DND-41 (cell line): ENCODE measurements around the gene SCYGR6.

Source experiments
- ATAC-seq: fragments of 200-7000 bp; cut with Tn5 transposase; 3 replicates; pipeline ENCODE4 v1.9.1; 2021; ENCODE audit warnings: low read depth; ENCODE audit not compliant: insufficient read depth
- DNase-seq: peaks from one replicate; pipeline ENCODE4 v3.0.0-alpha.2; 2020
- H2AFZ ChIP-seq: 2 replicates; pipeline ENCODE4 v1.6.0; 2012; ENCODE audit warnings: low read depth, low read length
- H3K27ac ChIP-seq: 2 replicates; pipeline ENCODE4 v1.5.1; 2012; ENCODE audit warnings: low read length, inconsistent platforms
- H3K27me3 ChIP-seq: fragments of 200-600 bp; sonication (generic); 2 replicates; pipeline ENCODE4 v1.6.0; 2012; ENCODE audit warnings: low read length, mild to moderate bottlenecking, inconsistent platforms; ENCODE audit not compliant: insufficient read depth, poor library complexity
- H3K36me3 ChIP-seq: 2 replicates; pipeline ENCODE4 v1.5.1; 2012; ENCODE audit warnings: low read length, inconsistent platforms; ENCODE audit not compliant: insufficient read depth
- H3K4me1 ChIP-seq: 2 replicates; pipeline ENCODE4 v1.5.1; 2012; ENCODE audit warnings: mild to moderate bottlenecking, low read length; ENCODE audit not compliant: insufficient read depth
- H3K4me2 ChIP-seq: 2 replicates; pipeline ENCODE4 v1.6.0; 2012; ENCODE audit warnings: mild to moderate bottlenecking, moderate library complexity, low read length, inconsistent platforms; ENCODE audit not compliant: insufficient read depth
- H3K4me3 ChIP-seq, 2 experiments: fragments of 200-600 bp in 1 of 2; shearing (Covaris generic) in 1 of 2; 2 replicates each; pipeline ENCODE4 v1.5.1; 2012 to 2016; ENCODE audit warnings: inconsistent platforms in 2 of 2, low read length in 2 of 2, mild to moderate bottlenecking in 2 of 2, low read depth in 1 of 2, moderate library complexity in 1 of 2
- H3K79me2 ChIP-seq: 2 replicates; pipeline ENCODE4 v1.6.0; 2012; ENCODE audit warnings: low read length, inconsistent platforms; ENCODE audit not compliant: insufficient read depth
- H3K9ac ChIP-seq: 2 replicates; pipeline ENCODE4 v1.6.0; 2012; ENCODE audit warnings: low read depth, mild to moderate bottlenecking, inconsistent platforms, low read length, moderate library complexity
- H3K9me3 ChIP-seq: 2 replicates; pipeline ENCODE4 v1.5.1; 2012; ENCODE audit warnings: low read length, moderate library complexity, mild to moderate bottlenecking, inconsistent platforms; ENCODE audit not compliant: insufficient read depth, severe bottlenecking
- H4K20me1 ChIP-seq: 2 replicates; pipeline ENCODE4 v1.6.0; 2012; ENCODE audit warnings: low read length; ENCODE audit not compliant: insufficient read depth
- CTCF ChIP-seq: IDR thresholded peaks from 2 replicates; pipeline ENCODE4 v1.5.1; 2012; ENCODE audit warnings: borderline replicate concordance, low read length, moderate library complexity, mild to moderate bottlenecking; ENCODE audit not compliant: poor library complexity, severe bottlenecking; ENCODE audit errors: extremely low read depth
- EZH2 ChIP-seq: IDR thresholded peaks from 3 replicates; pipeline ENCODE4 v1.6.1; 2012; ENCODE audit warnings: borderline replicate concordance, low read depth, mild to moderate bottlenecking, moderate library complexity, low read length, inconsistent platforms; ENCODE audit not compliant: severe bottlenecking

The SCYGR6 gene

DNA sequence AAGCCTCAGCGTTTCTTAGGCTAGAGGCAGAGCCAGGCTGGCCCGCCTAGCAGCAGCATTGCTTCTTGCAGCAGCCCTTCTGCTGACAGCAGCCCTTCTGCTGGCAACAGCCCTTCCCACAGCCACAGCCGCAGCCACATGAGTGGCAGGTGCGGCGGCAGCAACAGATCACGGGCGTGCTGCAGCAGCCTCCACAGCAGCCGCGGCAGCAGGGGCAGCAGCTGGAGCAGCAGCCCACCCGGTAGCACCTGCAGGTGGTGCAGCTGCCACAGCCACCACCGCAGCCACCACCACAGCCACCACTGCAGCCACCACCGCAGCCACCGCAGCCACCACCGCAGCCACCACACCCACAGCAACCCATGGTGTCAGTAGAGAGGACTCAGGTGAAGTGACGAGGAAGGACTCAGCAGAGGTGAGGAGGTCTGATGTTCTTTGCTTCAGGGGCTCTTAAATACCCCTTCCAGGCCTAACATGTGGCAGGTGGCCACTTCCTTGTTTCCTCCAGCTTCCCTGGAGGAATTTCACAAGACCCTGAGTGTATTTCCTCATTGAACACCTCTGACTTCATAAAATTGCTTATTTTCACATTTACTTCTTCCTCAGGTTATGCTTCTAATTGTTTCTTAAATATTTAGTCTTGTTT lies at the start of gene SCYGR6:
TSS of gene SCYGR6 (minus strand) at position 364 of the 646 bp plus-strand sequence. CDS start at position 364, 0 bp downstream.
- TF ChIP-seq EZH2, result no peak
- no peak for TF ChIP-seq CTCF
- no peak for ATAC-seq

DNA sequence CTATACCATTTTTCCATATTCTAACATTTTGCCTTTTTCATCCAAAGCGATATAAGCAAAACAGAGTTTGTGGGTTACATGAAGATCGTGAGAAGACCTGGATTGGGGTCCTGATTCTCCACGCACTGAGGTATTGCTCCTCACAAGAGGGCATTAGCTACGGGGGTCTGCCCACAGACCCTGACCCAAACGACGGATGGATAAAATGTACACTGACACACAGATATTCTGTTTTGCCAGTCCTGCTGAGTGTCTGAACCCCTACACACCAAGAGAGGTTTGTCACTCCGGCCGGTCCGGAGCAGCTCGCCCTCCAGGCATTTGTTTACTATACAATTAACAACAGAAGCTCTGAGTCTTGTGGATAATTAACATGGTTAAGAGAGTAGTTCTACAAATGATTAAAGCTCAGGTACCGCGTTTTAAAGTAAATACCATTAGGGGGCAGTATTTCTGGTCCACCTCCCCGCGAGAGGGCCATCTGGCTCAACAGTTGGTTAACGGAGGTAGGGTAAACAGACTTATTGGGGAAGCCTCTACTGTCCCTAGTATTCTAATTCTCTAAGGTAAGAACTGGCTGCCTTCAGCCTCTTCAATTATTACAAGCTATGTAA lies 49.6 kb upstream of the SCYGR6 start:
- H3K27me3 ChIP-seq, result no peaks in the 10 kb centered on the region
- ATAC-seq (no peak), DNase-seq (no peak)
- no peak overlapping the region for H3K27ac ChIP-seq
- H3K9me3 ChIP-seq, result no peaks in the 10 kb centered on the region
- H3K4me1 ChIP-seq, result no peaks in the 10 kb centered on the region
- H3K4me2 ChIP-seq, result no peak overlapping the region
- H3K9ac ChIP-seq, result no peak overlapping the region
- TF ChIP-seq CTCF, result no peak
- TF ChIP-seq EZH2, result no peak
- no peaks in the 10 kb centered on the region for H4K20me1 ChIP-seq
- no peaks in the 10 kb centered on the region for H3K36me3 ChIP-seq
- no peaks in the 10 kb centered on the region for H3K79me2 ChIP-seq
- H3K4me3 ChIP-seq, result no peak overlapping the region
- H2AFZ ChIP-seq, result no peak overlapping the region

More for the DNA sequence above, at the start of gene SCYGR6:
- H3K4me2 ChIP-seq, result no peak within 1 kb of the TSS
- H3K9ac ChIP-seq, result no peak within 1 kb of the TSS
- H3K36me3 ChIP-seq, result no peaks in the 10 kb centered on the region
- no peaks in the 10 kb centered on the region for H3K79me2 ChIP-seq
- no peaks in the 10 kb centered on the region for H3K4me1 ChIP-seq
- DNase-seq, result no peak
- H3K27me3 ChIP-seq, result no peaks in the 10 kb centered on the region
- H3K9me3 ChIP-seq, result no peaks in the 10 kb centered on the region
- H3K4me3 ChIP-seq, result no peak within 1 kb of the TSS
- H3K27ac ChIP-seq, result no peak within 1 kb of the TSS
- H2AFZ ChIP-seq, result no peak within 1 kb of the TSS
- H4K20me1 ChIP-seq, result no peaks in the 10 kb centered on the region

- no peak for ATAC-seq
- no peak overlapping the region for H3K4me2 ChIP-seq
- no peak for DNase-seq
- H3K79me2 ChIP-seq, result no peaks in the 10 kb centered on the region
- no peaks in the 10 kb centered on the region for H3K36me3 ChIP-seq
- no peak overlapping the region for H3K27ac ChIP-seq
- no peaks in the 10 kb centered on the region for H3K9me3 ChIP-seq
- no peaks in the 10 kb centered on the region for H3K4me1 ChIP-seq
- TF ChIP-seq EZH2, result no peak
- no peak for TF ChIP-seq CTCF
- no peak overlapping the region for H2AFZ ChIP-seq
- H3K4me3 ChIP-seq, result no peak overlapping the region
- no peak overlapping the region for H3K9ac ChIP-seq
- H3K27me3 ChIP-seq, result no peaks in the 10 kb centered on the region
- H4K20me1 ChIP-seq, result no peaks in the 10 kb centered on the region
Observed at GRCh38 chr2:227772932-227773331, 48.4 kb upstream of the SCYGR6 start.
